HG03159 (cell line): ENCODE measurements around the gene CYP4F8.
"Not testable (repeated sequence)": the region's sequence is repeated elsewhere in the genome, so short reads cannot be mapped to it uniquely, and the experiment has no call there.

Source experiments
- ATAC-seq: cut with Tn5 transposase; IDR thresholded peaks from one replicate; pipeline ENCODE4 v1.9.1; 2021; ENCODE audit warnings: mild to moderate bottlenecking, moderate library complexity; ENCODE audit not compliant: unreplicated experiment

CYP4F8 gene, protein sequence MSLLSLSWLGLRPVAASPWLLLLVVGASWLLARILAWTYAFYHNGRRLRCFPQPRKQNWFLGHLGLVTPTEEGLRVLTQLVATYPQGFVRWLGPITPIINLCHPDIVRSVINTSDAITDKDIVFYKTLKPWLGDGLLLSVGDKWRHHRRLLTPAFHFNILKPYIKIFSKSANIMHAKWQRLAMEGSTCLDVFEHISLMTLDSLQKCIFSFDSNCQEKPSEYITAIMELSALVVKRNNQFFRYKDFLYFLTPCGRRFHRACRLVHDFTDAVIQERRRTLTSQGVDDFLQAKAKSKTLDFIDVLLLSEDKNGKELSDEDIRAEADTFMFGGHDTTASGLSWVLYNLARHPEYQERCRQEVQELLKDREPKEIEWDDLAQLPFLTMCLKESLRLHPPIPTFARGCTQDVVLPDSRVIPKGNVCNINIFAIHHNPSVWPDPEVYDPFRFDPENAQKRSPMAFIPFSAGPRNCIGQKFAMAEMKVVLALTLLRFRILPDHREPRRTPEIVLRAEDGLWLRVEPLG

DNA sequence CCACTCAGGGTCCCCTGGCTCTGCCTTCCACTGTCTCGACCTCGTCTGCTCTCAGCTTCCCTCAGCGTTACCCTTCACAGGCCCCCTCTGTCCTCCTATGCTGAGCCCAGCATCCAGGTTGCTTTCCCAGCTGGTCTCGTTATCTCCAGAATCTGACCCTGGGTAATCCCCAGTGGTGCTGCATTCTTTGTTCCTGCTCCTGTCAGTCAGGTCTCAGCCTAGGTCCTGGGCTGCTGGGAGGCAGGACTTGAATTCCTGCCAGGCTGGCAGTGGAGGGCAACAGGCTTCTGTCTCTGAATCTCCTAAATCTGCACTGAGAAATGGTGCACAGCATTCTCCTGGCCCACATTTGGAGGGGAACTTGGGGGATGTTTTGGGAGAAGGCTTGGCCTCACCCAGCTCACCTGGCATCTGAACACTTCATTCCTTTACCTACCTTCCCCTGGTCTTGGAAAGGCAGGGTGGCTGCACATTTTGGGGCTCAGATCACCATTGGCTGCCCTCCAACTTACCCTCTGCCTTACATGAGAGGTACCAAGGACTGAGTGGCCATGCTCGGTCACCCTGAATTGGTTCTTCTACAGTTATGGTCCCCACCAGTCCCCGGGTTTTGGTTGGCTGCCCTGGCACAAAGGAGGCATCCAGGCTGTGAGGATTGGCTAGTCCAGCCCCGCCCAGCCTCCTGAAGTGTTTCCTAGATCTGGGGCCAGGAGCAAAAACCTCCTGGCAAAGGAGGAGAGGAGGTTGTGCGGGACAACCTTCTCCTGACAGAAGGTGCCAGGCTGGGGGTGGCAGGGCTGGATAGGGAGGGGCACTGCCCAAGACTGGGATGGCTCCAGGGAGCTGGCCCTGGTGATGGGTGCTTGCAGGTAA, at the start of gene CYP4F8:
TSS of gene CYP4F8 (plus strand) at position 712 of the 873 bp plus-strand sequence. CDS start 399 bp downstream, outside the sequence.
- ATAC-seq, result no peak

DNA sequence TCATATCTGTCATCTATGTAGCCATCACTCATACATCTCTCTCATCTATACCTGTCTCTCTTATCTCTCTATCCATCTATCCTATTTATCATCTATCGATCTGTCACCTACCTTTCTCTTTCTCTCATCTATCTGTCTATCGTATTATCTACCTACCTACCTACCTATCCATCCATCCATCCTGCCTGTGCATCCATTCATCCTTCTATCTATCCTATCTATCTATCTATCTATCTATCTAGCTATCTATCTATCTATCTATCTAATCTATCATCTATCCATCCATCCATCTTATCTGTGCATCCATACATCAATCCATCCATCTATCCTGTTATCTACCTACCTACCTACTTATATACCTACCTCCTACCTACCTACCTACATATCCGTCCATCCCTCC, 44.6 kb upstream of the CYP4F8 start:
- ATAC-seq, result no peak

DNA sequence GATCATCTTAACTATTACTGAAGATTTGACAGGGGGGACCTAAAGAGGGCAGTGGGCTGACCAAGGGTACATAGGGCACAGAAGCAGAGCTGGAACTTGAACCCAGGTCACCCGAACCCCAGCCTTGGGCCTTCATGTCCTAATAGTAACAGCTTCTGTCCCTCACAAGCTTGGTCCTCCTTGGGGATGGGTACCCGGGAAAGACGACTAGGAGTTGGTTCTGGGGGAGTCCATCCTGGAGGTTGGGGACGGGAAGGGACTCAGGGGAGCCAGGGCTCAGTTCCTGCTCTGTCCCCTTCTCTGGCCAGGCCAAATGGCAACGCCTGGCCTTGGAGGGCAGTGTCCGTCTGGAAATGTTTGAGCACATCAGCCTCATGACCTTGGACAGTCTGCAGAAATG, 39.6 kb upstream of the CYP4F8 start:
- ATAC-seq, result no peak

DNA sequence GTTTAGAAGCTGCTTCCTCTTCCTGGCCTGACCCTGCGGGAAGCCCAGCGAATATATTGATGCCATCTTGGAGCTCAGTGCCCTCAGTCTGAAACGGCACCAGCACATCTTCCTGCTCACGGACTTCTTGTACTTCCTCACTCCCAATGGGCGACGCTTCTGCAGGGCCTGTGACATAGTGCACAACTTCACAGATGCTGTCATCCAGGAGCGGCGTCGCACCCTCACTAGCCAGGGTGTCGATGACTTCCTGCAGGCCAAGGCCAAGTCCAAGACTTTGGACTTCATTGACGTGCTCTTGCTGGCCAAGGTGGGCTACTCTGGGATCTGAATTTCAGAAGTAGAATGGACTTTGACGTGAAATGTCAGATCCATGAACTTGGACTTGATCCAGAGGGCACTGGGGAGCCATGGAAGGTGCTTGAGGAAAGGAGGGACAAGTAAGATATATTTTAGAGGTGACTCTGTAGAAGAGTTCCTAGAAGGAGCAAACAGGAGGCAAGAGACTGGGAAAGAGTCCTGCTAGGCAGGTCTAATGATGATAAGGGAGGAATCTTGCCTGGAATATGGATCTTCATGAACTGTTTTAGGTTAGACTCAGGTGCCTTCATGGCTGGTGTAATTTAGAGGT, 38.4 kb upstream of the CYP4F8 start:
- no peak for ATAC-seq

DNA sequence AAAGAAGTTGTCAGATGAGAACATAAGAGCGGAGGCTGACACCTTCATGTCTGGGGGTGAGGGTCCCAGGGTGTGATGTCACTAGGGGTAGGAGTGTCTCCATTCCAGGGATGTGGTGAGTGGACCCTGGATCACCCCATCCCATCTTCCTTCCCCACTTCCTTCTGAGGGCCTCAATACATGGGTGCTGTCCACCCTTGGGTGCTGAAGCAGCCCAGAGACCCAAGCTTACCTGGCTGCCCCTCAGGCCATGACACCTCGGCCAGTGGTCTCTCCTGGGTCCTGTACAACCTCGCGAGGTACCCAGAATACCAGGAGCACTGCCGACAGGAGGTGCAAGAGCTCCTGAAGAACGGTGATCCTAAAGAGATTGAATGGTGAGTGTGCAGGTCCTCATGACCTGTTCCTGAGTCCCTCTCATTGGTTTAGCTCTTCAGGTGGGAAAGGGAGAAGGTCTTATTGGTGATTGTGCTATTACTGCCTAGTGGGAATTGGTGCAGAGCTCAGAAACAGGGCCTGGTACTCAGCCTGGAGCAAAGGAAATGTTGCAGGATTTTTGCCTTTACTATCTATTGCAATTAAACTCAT, 37.7 kb upstream of the CYP4F8 start:
- ATAC-seq, result no peak

DNA sequence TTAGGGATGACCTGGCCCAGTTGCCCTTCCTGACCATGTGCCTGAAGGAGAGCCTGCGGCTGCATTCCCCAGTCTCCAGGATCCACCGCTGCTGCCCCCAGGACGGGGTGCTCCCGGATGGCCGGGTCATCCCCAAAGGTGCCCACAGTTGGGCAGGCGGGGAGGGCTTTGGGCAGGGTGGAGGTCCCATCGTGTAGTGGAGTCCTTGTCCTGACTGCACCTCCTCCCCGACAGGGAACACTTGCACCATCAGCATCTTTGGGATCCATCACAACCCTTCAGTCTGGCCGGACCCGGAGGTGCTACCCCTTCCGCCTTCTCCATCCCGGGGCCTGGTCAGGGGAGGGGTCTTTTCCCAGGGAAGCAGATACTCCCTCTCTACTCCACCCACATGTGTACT, 31.7 kb upstream of the CYP4F8 start:
- no peak for ATAC-seq

DNA sequence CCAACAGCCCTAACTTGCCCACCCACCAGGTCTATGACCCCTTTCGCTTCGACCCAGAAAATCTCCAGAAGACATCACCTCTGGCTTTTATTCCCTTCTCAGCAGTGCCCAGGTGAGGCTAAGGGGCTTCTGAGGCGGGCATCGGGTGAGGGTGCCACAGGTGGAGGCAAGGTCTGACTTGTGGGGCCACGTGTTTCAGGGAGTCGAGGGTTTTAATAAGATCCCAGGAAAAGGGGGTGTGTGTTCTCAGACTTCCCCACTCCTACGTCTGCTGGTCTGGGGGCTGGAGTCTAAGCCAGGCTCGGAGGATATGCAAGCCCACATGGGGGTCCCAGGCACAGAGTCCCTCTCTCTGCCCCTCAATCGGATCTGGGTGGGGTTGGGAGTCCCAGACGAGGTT, 30.9 kb upstream of the CYP4F8 start:
- no peak for ATAC-seq

DNA sequence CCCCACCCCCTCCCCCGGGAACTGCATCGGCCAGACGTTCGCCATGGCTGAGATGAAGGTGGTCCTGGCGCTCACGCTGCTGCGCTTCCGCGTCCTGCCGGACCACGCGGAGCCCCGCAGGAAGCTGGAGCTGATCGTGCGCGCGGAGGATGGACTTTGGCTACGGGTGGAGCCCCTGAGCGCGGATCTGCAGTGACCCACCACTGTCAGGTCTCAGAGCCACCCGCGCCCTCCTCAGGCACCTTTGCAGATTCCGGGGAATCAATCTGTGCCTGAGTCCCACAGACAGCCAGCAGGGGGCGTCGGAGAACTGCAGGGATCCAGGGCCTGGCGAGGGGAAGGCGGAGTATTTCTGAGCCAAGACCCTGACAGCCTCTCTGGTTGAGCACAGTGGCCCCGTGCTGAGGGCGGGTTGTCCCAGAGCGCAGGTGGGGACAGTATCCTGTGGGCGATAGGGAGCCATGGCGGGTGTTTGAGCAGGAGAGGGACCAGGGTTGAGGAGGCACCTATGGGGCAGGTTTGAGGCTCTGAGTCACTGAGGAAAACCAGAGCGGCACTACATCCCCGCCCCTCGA, 30.4 kb upstream of the CYP4F8 start:
- no peak for ATAC-seq

DNA sequence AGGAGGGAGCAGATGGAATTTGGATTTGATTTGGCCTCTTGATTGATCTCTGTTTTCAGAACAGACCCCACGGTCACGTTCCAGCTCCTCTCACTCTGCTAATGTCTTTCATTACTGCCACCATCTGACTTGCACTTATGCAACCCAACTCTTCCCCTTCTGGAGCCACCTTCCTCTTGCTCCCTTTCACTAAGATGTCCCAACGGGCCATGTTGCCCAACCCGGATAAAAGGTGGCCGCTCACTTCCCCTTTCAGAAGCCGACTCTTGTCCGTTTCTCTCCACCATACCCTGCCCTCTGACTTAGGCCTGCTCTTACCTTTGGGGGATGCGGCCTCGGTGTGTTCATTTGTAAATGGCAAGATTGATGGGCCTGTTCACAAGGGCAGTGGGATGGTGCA, 27.4 kb upstream of the CYP4F8 start:
- no peak for ATAC-seq

DNA sequence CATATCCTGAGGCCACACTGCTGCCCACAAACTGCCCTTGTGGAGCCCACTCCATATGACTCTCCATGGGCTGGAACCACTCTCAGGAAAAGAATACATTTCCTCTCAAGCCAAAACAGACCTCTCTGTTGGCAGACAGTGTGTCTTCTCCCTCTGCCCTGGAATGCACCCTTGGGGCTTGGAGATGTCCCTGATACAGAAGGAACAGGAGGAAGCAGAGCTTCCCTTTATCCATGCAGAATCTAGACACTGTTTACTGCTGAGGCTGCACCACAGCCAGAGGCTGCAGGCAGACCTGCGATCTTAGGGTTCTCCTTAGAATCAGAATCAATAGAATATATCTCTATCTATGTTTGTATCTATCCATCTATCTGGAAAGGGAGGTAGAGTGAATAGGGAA, 26.8 kb upstream of the CYP4F8 start:
- ATAC-seq, result no peak

DNA sequence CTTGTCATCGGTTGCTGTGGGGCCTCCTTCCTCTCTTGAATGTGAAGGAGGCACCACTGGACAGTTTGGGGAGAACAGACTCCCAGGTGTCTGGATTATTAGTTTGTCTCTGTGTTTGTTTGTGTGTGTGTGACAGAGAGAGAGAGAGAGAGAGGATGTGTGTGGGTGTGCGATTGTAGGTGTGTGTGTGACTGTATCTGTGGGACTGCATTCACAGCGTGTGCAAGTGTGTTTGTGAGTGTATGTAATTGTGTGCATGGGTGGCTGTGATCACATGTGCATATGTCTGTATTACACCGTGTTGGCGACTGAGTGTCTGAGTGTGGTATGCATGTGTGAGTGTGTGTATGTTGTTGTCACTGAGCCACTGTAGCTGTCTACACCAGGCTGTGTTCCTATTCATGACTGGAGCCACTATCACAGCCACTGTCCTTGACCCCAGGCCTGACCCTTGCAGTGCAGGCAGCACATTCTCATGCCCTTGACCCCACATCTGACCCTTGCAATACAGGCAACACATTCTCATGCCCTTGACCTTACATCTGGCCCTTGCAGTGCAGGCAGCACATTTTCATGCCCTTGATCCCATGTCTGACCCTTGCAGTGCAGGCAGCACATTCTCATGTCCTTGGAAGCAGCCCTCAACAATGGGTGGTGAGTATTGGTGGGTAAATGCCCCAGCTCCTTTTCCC, 25.1 kb upstream of the CYP4F8 start:
- no peak for ATAC-seq

DNA sequence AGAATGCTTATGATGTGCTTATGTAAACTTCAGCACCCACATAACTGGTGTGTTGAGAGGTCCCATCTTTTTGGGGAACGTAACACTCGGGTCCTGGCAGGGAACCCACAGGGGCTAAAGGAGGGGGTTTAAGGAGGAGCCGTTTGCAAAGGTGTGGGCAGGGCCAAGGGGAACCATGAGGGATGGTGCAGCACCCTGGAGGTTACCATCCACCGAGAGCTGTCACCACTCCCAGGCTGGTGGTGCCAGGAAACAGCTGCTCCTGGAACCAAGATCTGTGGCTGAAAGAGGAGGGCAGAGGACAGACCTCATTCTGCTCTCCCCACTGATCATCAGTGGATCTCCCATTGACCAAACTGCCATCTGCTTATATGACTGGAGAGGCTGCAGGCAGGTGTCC, 23.2 kb upstream of the CYP4F8 start:
- ATAC-seq, result no peak

DNA sequence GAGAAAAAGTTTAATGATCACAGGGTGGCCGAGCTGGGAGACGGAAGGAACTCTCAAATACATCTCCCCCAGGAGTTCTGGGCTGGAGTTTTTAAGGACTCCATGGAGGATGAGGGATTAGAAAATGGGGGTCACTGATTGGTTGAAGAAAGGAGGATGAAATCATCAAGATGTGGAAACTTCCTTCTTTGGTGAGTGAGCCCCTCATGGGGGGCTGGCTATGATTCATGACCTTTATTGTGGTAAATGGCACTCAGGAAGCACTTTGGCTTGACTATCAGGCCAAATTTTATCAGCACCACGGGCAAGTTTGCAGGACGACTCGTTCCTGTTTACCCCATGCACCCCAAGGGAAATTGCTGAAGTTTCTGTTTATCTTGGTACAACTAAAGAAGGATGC, 22.5 kb upstream of the CYP4F8 start:
- ATAC-seq, result not testable (repeated sequence)

DNA sequence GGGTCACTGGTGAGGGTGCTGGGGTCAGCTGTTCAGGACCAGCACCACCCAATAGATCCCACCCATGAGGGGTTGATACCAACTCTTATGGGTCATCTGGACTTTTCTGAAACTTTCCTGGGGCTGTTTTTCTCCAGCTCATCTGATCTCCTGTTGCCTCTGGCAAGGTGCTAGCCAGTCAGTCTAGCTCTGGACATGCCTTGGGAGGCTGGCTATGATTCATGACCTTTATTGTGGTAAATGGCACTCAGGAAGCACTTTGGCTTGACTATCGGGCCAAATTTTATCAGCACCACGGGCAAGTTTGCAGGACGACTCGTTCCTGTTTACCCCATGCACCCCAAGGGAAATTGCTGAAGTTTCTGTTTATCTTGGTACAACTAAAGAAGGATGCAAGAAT, 21.3 kb upstream of the CYP4F8 start:
- not testable (repeated sequence) for ATAC-seq

DNA sequence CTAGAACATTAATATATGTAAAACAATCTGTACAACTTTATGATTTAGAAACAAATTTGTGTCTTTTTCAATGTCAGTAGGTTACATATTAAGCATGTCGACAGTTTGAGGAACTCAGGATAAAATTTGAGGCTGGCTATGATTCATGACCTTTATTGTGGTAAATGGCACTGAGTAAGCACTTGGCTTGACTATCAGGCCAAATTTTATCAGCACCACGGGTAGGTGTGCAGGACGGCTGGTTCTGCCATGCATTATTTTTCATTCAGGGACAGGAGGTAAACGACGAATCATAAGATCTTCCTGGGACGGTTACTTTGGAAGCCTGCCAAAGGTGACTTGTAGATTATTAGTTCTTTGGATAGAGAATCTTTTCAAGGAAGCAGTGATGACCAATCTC, 19.9 kb upstream of the CYP4F8 start:
- no peak for ATAC-seq

DNA sequence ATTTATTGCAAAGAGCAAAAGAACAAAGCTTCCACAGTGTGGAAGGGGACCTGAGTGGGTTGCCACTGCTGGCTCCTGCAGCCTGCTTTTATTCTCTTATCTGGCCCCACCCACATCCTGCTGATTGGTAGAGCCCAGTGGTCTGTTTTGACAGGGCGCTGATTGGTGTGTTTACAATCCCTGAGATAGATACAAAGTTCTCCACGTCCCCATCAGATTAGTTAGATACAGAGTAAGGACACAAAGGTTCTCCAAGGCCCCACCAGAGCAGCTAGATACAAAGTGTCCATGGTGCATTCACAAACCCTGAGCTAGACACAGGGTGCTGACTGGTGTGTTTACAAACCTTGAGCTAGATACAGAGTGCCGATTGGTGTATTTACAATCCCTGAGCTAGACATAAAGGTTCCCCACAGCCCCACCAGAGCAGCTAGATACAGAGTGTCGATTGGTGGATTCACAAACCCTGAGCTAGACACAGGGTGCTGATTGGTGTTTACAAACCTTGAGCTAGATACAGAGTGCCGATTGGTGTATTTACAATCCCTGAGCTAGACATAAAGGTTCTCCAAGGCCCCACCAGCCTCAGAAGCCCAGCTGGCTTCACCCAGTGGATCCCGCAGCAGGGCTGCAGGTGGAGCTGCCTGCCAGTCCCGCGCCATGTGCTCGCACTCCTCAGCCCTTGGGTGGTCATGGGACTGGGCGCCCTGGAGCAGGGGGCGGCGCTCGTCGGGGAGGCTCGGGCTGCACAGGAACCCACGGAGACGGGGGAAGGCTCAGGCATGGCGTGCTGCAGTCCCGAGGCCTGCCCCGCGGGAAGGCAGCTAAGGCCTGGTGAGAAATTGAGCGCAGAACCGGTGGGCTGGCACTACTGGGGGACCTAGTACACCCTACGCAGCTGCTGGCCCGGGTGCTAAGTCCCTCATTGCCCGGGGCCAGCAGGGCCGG, 6.8 kb upstream of the CYP4F8 start:
- not testable (repeated sequence) for ATAC-seq

DNA sequence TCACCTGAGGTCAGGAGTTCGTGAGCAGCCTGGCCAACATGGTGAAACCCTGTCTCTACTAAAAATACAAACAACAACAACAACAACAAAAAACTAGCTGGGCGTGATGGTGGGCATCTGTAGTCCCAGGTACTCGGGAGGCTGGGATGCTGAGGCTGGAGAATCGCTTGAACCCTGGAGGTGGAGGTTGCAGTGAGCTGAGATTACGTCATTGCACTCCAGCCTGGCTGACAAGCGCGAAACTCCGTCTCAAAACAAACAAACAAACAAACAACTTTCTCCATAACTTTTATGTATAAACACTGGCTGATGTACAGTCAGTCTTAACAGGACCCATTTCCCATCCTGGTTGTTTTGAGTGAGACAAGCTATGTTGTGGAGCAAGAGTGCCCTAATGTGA, 5.8 kb upstream of the CYP4F8 start:
- ATAC-seq, result no peak

DNA sequence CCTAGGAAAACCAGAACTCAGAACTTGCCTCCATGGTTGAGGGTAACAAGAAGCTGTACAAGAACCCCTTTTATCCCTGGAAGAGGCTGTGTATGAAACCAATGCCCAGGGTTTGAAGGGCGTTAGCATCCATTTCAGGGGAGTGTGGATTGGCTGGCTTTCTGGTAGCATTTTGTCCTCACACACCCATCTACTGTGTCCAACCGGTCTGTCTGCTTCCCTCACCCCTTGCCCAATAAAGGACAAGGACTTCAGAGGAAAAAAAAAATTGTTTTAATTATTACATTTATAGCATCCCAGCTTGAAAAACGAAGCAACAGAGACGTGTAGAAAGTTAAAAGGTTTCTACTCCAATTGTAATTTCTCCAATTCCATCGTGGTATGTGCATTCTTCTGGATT, 2.7 kb upstream of the CYP4F8 start:
- no peak for ATAC-seq

DNA sequence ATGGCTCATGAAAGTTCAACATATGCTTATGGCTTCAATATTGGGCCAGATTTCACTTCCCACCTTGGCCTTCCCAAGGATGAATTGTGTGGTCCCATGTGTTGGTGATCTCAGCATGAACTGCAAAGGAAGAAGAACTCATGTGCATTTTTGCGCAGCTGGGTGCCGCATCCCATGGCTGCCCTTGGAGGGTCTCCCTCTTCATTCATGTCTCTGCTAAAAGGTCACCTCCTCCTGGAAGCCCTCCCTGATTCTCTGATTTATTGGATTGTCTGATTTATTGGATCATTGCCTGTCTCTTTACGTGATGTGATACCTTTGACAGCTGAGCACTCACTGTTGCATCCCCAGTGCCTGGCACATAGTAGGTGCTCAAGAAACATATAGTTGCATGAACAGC, 1.7 kb upstream of the CYP4F8 start:
- ATAC-seq, result no peak
